GM19025 (cell line): ENCODE results near the gene FBXO38.
A peak's percentile ranks its signal among the peaks of the same experiment; 100 is the strongest.

Source experiments
- ATAC-seq: cut with Tn5 transposase; IDR thresholded peaks from one replicate; pipeline ENCODE4 v1.9.1; 2021; ENCODE audit warnings: mild to moderate bottlenecking, low read depth, moderate library complexity; ENCODE audit not compliant: unreplicated experiment

Gene FBXO38

GRCh38 chr5:148421661-148422060 lies 37.9 kb downstream of the FBXO38 start:
- no peak for ATAC-seq

DNA sequence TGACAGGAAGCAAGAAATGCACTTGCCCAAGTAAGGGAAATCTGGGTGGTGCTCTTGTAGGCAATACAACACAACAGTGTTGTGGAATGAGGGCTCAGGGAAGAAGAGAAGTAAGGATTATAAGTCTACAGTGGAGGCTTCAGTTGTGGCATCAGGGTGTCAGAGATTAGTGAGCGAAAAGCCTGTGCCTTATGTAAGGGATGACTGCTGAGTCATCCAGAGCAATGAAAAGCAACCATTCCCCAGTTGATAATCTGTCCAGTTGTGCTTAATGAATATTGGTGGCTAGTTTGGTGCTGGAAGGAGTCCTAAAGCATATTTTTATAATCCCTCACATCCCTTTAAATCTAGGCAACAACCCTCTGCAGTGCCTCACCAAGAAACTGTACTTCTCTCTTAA lies 42.0 kb downstream of the FBXO38 start:
- no peak for ATAC-seq

DNA sequence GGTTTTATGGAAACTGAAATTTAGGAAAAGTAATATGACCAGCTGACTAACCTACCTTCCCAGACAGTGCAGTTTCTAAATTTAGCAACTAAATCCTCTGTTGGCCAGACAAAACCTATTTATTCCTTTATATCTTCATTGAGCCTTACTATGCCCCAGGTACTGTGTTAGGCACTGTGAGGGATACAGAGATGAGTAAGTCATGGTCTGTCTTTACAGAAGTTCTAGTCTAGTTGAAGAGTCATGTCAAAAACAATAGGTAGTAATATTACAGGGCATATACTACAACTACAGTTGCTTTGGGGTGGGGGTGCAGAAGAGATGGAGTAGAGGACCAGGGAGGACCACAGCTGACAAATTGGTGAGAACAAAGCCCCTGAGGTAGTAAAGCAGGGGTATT lies 42.8 kb downstream of the FBXO38 start:
- ATAC-seq: no peak

DNA sequence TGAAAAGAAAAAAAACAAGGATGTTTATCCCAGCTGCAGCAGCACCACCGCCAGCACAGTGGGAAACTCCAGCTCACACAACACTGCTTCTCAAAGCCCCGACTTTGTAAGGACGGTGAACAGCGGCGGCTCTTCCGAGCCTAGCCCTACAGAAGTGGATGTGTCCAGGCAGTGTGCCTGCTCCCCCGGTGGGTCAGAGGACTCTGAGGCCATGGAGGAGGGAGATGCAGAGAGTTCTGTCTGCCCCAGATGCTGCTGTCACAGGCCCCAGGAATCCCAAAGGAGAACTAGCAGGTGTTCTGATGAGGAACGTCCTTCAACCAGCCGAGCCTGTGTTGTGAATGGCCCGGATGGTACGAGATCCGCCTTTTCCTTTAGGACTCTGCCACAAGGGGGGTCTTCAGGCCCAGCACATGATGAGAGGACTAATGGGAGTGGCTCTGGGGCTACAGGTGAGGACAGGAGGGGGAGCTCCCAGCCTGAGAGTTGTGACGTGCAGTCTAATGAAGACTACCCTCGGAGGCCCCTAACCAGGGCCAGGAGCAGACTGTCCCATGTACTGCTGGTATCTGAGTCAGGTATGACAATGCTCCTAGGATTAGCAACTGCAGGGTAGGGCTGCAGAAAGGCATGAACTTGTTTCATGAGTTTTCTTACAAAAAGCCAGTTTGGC lies 43.7 kb downstream of the FBXO38 start:
- no peak for ATAC-seq

GRCh38 chr5:148428848-148429247 lies 45.1 kb downstream of the FBXO38 start:
- no peak for ATAC-seq

DNA sequence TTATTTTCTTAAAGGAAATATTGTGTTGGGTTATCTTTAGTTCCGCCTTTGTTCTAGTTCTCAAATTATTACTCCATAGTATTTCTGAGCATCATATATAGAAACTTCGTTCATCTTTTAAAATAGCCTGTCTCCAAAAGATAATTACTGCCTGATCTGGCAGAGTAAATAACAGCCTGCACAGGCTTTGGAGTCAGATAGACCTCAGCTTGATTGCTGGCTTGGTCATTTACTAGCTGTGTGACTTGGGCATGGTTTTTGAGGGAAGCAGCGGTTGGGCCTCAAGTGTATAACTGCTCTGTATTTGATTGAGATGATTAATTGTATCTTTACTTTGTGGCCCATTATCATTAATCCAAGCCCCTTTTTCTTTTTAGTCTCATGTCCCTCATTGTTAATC lies 50.1 kb downstream of the FBXO38 start:
- ATAC-seq: no peak

DNA sequence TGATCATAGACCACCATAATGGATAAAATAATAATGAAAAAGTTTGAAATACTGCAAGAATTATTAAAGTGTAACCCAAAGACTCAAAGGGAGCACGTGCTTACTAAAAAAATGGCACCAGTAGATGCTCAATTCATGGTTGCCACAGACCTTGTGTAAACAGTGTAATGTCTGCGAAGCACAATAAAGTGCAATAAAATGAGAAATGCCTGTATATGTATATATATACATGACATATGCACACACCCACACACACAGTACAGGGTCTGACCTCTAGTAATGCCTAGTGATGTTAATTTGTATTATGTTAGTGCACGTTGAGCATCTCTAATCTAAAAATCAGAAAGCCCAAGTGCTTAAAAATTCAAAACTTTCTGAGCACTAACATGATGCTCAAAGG lies 52.3 kb downstream of the FBXO38 start:
- ATAC-seq: no peak

- no peak for ATAC-seq
These were observed 53.5 kb downstream of the FBXO38 start for GRCh38 chr5:148437249-148437648.

- no peak for ATAC-seq
These were observed 55.2 kb downstream of the FBXO38 start for GRCh38 chr5:148438933-148439332.

DNA sequence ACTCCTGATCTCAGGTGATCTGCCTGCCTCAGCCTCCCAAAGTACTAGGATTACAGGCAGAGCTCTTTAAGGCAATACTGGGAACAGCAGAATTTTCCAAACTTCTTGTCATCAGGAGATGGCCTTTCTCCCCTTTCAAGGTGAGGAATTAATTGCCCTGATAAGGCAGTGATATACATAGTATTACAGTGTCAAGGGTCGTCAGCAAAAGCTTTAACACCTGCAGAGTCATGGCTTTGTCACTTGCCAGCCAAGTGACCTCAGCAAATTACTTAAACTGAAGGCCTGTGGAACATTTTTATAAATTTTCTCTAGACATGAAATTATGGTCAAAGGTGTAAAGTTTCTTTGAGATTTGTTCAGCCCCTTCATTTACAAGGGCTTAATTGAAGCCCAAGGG lies 59.5 kb downstream of the FBXO38 start:
- ATAC-seq: no peak

DNA sequence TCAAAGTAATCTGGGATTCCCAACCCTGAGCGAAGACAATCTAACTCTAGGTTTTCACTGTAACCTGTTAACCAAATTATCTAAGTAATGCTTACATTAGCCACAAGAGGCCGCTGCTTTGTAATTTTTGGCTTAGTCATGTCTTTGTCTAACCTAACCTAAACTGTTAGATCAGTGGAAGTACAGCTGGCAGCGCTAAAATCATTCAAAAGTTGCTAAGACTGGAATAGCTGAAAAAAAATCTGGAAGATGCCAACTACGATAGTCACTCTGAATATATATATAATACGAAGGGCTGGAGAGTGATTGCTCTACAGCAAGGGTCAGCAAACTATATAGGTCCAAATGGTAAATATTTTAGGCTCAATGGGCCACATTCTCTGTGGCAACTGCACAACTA lies 60.2 kb downstream of the FBXO38 start:
- peak; percentile 73 for ATAC-seq

GRCh38 chr5:148445578-148445977 lies 61.8 kb downstream of the FBXO38 start:
- ATAC-seq: no peak

DNA sequence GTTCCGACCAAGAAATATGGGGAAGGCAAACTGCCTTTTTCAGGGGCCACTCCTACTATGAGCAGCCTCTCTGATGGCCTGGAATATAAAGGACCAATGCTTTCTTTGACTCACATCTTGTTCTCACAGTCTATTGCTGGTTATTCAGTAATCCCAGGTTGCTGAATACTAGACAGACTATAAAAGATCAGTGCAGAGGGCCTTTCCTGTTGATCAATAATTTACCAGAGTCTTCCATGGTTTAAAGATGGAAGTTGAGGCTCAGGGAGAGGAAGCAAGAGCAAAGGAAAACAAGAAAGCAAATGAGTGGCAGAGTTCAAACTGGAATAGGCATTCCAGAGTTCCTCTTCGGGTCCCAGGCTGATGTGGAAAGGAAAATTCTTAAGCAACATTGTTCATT lies 62.9 kb downstream of the FBXO38 start:
- no peak for ATAC-seq

DNA sequence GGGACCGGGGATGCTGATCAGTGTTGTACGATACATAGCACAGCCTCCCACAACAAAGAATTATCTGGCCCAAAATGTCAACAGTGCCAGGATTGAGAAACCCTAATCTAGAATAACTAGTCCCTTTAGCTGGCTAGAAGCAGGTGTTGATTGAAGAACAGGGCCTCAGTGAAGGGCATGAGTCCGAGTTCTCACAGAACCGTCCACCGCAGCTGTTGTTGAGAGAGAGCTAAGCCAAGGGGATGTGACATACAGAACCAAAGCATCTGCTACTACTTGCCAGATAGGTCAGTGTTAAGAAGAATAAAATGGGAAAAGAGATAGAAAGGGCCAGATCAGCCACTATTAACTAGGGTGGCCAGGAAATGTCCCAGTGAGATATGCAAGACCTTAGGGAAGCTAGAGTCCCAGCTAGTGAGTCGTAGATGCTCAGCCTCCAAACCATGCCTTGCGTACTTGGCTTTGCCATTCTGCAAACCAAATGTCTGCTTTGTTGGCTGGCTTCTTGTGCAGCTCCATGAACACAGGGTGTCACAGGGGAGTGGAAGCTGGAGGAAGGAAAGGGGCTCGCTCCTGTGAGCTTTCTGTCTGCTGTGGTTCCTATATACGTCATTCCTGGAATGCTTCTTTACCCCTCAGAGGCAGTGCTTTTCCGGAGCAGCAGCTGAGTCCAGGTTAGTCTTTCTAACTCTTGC lies 68.9 kb downstream of the FBXO38 start:
- ATAC-seq: no peak

- no peak for ATAC-seq
These were observed 70.8 kb downstream of the FBXO38 start for GRCh38 chr5:148454576-148454975.

- no peak for ATAC-seq
These were observed 71.4 kb downstream of the FBXO38 start for GRCh38 chr5:148455185-148455584.

- no peak for ATAC-seq
These were observed 73.4 kb downstream of the FBXO38 start for GRCh38 chr5:148457183-148457620.

GRCh38 chr5:148458036-148458888 lies 74.5 kb downstream of the FBXO38 start:
- no peak for ATAC-seq

DNA sequence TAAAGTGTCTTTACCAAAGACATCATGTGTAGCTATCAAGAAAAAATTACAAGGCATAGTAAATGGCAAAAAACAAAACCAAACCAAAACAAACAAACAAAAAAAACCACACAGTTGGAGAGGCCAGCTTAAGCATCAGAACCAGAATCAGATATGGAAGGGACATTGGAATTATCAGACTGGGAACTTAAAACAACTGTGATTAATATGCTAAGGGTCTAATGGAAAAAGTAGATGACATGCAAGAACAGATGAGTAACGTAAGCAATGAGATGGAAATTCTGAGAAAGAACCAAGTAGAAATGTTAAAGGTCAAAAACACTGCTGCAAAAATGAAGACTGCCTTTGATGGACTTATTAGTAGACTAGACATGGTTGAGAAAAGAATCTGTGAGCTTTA lies 75.9 kb downstream of the FBXO38 start:
- no peak for ATAC-seq

DNA sequence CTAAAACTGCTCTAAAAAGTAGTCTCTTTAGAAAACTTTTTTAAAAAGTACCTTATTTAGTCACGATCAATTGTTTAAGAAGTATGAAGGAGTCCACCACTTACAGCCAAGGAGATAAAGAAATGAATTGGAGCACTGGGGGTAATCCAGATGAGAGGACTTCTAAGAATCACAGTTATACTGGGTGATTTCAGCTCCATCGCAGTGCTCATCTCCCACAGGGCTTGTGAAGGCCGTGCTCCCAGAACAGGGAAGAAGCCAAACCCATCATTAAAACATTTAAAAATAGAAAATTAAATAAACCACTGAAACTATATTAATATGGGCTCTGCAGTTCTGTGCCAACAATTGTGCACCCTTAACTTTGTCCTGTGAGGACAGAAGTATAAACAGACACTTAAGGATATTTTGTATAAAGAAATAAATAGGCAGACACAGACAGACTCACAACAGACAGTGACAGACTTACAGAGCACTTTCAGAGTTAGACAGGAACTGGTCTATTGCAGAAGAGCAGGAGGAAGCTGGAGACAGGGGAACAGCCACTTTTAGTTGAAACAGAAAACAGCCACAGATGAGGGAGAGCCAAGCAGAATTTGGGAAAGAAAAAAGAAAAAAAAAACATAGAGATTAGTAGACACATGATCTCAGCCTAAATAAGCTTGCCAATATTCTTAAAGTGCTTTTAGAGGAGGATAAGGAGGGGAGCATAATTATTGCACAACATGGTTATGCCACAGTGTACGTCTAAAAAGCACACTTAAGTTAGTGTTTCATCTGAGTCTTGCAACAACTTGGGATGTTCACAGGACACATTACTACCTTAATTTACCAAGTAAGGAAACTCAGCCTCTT lies 81.8 kb downstream of the FBXO38 start:
- ATAC-seq: no peak

DNA sequence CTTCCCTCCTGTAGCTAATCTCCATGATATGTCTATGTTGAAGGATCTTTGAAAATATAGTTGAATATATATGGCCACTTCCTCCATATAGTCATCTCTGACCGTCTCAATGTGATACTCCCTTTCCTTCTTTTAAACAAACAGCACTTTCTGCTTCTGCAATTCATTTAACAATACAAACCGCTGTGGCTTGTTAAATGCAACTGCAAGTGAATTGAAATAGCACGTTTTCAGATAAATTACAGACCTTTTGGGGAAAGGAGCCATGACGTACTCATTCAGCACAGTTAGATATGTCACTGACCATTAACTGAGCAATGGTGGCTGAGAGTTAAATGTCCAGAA lies 82.5 kb downstream of the FBXO38 start:
- no peak for ATAC-seq
